GM12892 (cell line): ENCODE results near the gene SYPL1.

Experiments used
- POLR2A ChIP-seq: IDR thresholded peaks from 2 replicates; pipeline ENCODE4 v1.6.1; 2011; ENCODE audit warnings: low read depth, low read length, control low read depth
- POLR2AphosphoS5 ChIP-seq: IDR thresholded peaks from 2 replicates; pipeline ENCODE4 v1.6.1; 2011; ENCODE audit warnings: low read depth, low read length, control low read depth
- TAF1 ChIP-seq: IDR thresholded peaks from 2 replicates; pipeline ENCODE4 v1.6.1; 2011; ENCODE audit warnings: low read depth, mild to moderate bottlenecking, control low read depth, low read length, borderline replicate concordance

GRCh38 chr7:106155027-106155426 lies 42.9 kb upstream of the SYPL1 start:
- no peak for TF ChIP-seq POLR2A
- no peak for TF ChIP-seq POLR2AphosphoS5
- TF ChIP-seq TAF1, result no peak
